Caco-2 (cell line): ENCODE data around the gene ANAPC10. TPM values are rescaled to one million over a fixed set of nuclear protein-coding genes. Genes with fewer than 3 reads are reported as not detected.

ENCODE experiments used
- BruUV-seq: library from RNA; stranded (reverse); fragments of 400-500 nt; replicated peaks from 2 replicates; lab custom pipeline; 2021; lab: Mats Ljungman, UMichigan
- CTCF ChIA-PET: fragments of 300-600 bp; sonication (Branson Sonifier 250); formaldehyde crosslinking; loops from one replicate; lab custom pipeline; 2022; ENCODE audit warnings: antibody characterized with exemption; lab: Charles Lee
- POLR2A ChIA-PET: fragments of 300-600 bp; sonication (Branson Sonifier 250); formaldehyde crosslinking; loops from one replicate; lab custom pipeline; 2022; ENCODE audit warnings: antibody characterized with exemption; lab: Charles Lee
- DNase-seq, 2 experiments: peaks; one replicate each; pipeline versions ENCODE4 v3.0.0 to v3.0.0-alpha.2; 2020 to 2022
- H3K27me3 ChIP-seq: replicated peaks from 2 replicates; pipeline ENCODE4 v1.6.0; 2011; ENCODE audit warnings: low read length; ENCODE audit not compliant: control insufficient read depth, insufficient read depth
- H3K36me3 ChIP-seq: 2 replicates; pipeline ENCODE4 v1.5.1; 2011; ENCODE audit warnings: low read length; ENCODE audit not compliant: control insufficient read depth, insufficient read depth
- H3K4me1 ChIP-seq: fragments of 250-450 bp; sonication (Bioruptor Pico); 2 replicates; pipeline ENCODE4 v1.5.1; 2020; ENCODE audit warnings: mild to moderate bottlenecking
- H3K4me3 ChIP-seq: 2 replicates; pipeline ENCODE4 v1.5.1; 2011; ENCODE audit warnings: low read depth, mild to moderate bottlenecking, control low read depth, low read length
- H3K9me3 ChIP-seq: fragments of 250-450 bp; sonication (Bioruptor Pico); 2 replicates; pipeline ENCODE4 v1.5.1; 2020; ENCODE audit warnings: mild to moderate bottlenecking, moderate library complexity
- H3K27ac Mint-ChIP-seq: one replicate; pipeline ENCODE4 v1.8.0; 2022; ENCODE audit warnings: mixed read lengths; ENCODE audit not compliant: unreplicated experiment
- H3K27me3 Mint-ChIP-seq: one replicate; pipeline ENCODE4 v1.8.0; 2022; ENCODE audit warnings: mixed read lengths; ENCODE audit not compliant: insufficient read depth, unreplicated experiment
- H3K36me3 Mint-ChIP-seq: one replicate; pipeline ENCODE4 v1.8.0; 2022; ENCODE audit warnings: mild to moderate bottlenecking, mixed read lengths; ENCODE audit not compliant: insufficient read depth, unreplicated experiment
- H3K4me1 Mint-ChIP-seq: one replicate; pipeline ENCODE4 v1.8.0; 2022; ENCODE audit warnings: low read depth, mixed read lengths; ENCODE audit not compliant: unreplicated experiment
- H3K4me3 Mint-ChIP-seq: one replicate; pipeline ENCODE4 v1.8.0; 2022; ENCODE audit warnings: mild to moderate bottlenecking, moderate library complexity, mixed read lengths; ENCODE audit not compliant: unreplicated experiment
- H3K9me3 Mint-ChIP-seq: one replicate; pipeline ENCODE4 v1.8.0; 2022; ENCODE audit warnings: mixed read lengths; ENCODE audit not compliant: unreplicated experiment
- intact Hi-C: fragments of 100-400 bp; cut with micrococcal nuclease; formaldehyde crosslinking; loops from one replicate; pipeline ENCODE4 v1.10.0; 2022; ENCODE audit not compliant: unreplicated experiment
- total RNA-seq: library from RNA; stranded (reverse); gene quantifications from 2 replicates; pipeline ENCODE4 v1.2.3, GENCODE V29; 2022
- TF ChIP-seq, protein P1 (sequence below), 2 experiments: fragments of 200-600 bp in 1 of 2; IDR thresholded peaks; 1 replicate in 1 of 2; 2 replicates in 1 of 2; pipeline versions ENCODE4 v1.5.1 to v1.8.0; 2011 to 2022; ENCODE audit warnings: antibody characterized with exemption in 1 of 2, control low read depth in 1 of 2, inconsistent platforms in 1 of 2, low read depth in 1 of 2, low read length in 1 of 2, mild to moderate bottlenecking in 1 of 2, moderate library complexity in 1 of 2; ENCODE audit not compliant: insufficient read depth in 1 of 2, severe bottlenecking in 1 of 2, unreplicated experiment in 1 of 2

Gene ANAPC10
- total RNA-seq, 1 experiment from 2014 or later, result 24.2 TPM

DNA sequence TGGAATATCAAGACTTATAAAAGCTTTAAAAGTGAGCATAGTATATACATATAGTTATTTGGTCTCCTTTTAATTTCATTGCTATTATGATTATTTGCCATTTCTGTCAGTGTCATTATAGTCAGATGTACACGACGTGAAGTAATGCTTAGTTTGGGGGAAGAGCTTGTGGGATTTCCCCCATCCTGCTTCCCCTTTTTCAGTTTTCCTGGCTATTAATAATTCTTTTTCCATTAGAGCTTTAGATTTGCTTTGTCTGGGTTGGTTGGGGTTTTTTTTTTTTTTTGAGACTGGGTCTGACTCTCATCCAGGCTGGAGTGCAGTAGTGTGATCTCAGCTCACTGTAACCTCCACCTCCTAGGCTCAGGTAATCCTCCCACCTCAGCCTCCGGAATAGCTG is 5.5 kb upstream of the ANAPC10 start:
- no peaks in the 10 kb centered on the region for H3K36me3 ChIP-seq
- H3K4me1 ChIP-seq, result no peaks in the 10 kb centered on the region
- intact Hi-C loops, result no loop called here
- Mint-ChIP-seq H3K4me3 (no peak overlapping the region), H3K9me3 (no peaks in the 10 kb centered on the region), H3K36me3 (peaks cover 12% of the 10 kb centered on the region), H3K27ac (no peak overlapping the region), H3K4me1 (no peaks in the 10 kb centered on the region), H3K27me3 (no peaks in the 10 kb centered on the region)
- H3K9me3 ChIP-seq, result no peaks in the 10 kb centered on the region
- TF ChIP-seq, protein P1, sequence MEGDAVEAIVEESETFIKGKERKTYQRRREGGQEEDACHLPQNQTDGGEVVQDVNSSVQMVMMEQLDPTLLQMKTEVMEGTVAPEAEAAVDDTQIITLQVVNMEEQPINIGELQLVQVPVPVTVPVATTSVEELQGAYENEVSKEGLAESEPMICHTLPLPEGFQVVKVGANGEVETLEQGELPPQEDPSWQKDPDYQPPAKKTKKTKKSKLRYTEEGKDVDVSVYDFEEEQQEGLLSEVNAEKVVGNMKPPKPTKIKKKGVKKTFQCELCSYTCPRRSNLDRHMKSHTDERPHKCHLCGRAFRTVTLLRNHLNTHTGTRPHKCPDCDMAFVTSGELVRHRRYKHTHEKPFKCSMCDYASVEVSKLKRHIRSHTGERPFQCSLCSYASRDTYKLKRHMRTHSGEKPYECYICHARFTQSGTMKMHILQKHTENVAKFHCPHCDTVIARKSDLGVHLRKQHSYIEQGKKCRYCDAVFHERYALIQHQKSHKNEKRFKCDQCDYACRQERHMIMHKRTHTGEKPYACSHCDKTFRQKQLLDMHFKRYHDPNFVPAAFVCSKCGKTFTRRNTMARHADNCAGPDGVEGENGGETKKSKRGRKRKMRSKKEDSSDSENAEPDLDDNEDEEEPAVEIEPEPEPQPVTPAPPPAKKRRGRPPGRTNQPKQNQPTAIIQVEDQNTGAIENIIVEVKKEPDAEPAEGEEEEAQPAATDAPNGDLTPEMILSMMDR (IDR thresholded peaks at IDR 0.05; ENCODE audit: insufficient read depth in 1 of 2, low read depth in 1 of 2, low read length in 1 of 2, severe bottlenecking in 1 of 2, unreplicated experiment in 1 of 2), result no peak
- no peak for DNase-seq
- ChIA-PET POLR2A (no interaction called here), CTCF (no interaction called here)
- H3K4me3 ChIP-seq, result no peak overlapping the region
- no peaks in the 10 kb centered on the region for H3K27me3 ChIP-seq
- no TSS peak for BruUV-seq

DNA sequence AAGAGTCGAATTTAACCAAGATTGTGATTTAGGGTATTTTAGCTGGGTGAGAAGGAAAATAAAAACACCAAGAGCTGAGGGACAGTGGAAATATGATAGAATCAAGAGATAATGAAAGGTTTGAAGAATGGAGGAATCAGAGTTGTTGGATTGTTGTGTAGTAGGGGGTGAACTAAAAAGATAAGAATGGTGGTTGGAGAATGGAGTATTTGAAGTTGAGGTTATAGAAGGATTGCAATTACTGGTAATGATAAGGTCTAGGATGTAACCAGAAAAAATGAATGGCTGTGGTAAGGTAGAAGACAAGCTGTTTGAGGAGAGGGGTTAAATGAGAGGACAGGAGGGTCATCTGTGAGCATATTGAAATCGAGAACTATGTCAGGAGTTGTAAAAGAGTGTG is 4.6 kb upstream of the ANAPC10 start:
- no peak overlapping the region for H3K4me3 Mint-ChIP-seq
- H3K36me3 Mint-ChIP-seq, result peaks cover 15% of the 10 kb centered on the region
- no peaks in the 10 kb centered on the region for H3K36me3 ChIP-seq
- DNase-seq, result no peak
- H3K27me3 Mint-ChIP-seq, result no peaks in the 10 kb centered on the region
- ChIA-PET POLR2A (no interaction called here), CTCF (no interaction called here)
- TF ChIP-seq, protein P1 (IDR thresholded peaks at IDR 0.05; ENCODE audit: insufficient read depth in 1 of 2, low read depth in 1 of 2, low read length in 1 of 2, severe bottlenecking in 1 of 2, unreplicated experiment in 1 of 2), result no peak
- no peaks in the 10 kb centered on the region for H3K4me1 Mint-ChIP-seq
- H3K27ac Mint-ChIP-seq, result no peak overlapping the region
- H3K4me1 ChIP-seq, result no peaks in the 10 kb centered on the region
- intact Hi-C loops, result no loop called here
- no TSS peak for BruUV-seq
- no peaks in the 10 kb centered on the region for H3K9me3 Mint-ChIP-seq
- no peaks in the 10 kb centered on the region for H3K9me3 ChIP-seq
- H3K4me3 ChIP-seq, result no peak overlapping the region
- H3K27me3 ChIP-seq, result no peaks in the 10 kb centered on the region

DNA sequence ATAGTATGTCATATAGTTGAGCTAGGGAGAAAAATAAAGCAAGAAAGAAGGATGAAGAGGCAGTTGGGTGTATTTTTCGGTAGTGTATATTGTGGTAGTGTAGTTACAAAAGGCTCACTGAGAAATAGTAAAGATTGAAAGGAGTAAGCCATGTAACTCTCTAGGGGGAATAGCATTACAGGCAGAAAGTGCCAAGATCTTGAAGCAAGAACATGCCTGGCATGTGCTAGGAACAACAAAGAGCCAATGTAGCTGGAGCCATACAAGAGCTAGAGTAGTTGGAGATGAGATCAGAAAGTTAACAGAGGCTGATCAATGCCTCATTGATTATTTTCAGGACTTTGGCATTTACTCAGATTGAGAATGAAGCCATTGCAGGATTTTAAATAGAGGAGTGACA is 3.1 kb upstream of the ANAPC10 start:
- H3K4me3 Mint-ChIP-seq, result no peak overlapping the region
- no peaks in the 10 kb centered on the region for H3K27me3 ChIP-seq
- no TSS peak for BruUV-seq
- no peaks in the 10 kb centered on the region for H3K9me3 ChIP-seq
- TF ChIP-seq, protein P1 (IDR thresholded peaks at IDR 0.05; ENCODE audit: insufficient read depth in 1 of 2, low read depth in 1 of 2, low read length in 1 of 2, severe bottlenecking in 1 of 2, unreplicated experiment in 1 of 2), result no peak
- H3K4me1 ChIP-seq, result no peaks in the 10 kb centered on the region
- H3K27ac Mint-ChIP-seq, result no peak overlapping the region
- peaks cover 9% of the 10 kb centered on the region for H3K36me3 Mint-ChIP-seq
- ChIA-PET POLR2A (no interaction called here), CTCF (no interaction called here)
- intact Hi-C loops, result no loop called here
- no peaks in the 10 kb centered on the region for H3K36me3 ChIP-seq
- no peak overlapping the region for H3K4me3 ChIP-seq
- H3K27me3 Mint-ChIP-seq, result no peaks in the 10 kb centered on the region
- H3K9me3 Mint-ChIP-seq, result no peaks in the 10 kb centered on the region
- no peak for DNase-seq
- H3K4me1 Mint-ChIP-seq, result no peaks in the 10 kb centered on the region
